Neural progenitor cell (in vitro differentiated cells): ENCODE data around the gene AADACL4. TPM values are rescaled to one million over a fixed set of nuclear protein-coding genes. Genes with fewer than 3 reads are reported as not detected.

Experiments used
- DNase-seq: peaks from one replicate; pipeline ENCODE4 v3.0.0-alpha.2; 2016; ENCODE audit warnings: low spot score
- H2AFZ ChIP-seq: fragments of 200-600 bp; sonication (generic); replicated peaks from 2 replicates; pipeline ENCODE4 v1.6.1; 2016; ENCODE audit warnings: antibody characterized with exemption
- H3F3A ChIP-seq: fragments of 200-600 bp; sonication (generic); 2 replicates; pipeline ENCODE4 v1.6.1; 2016; ENCODE audit warnings: antibody characterized with exemption, low read depth
- H3K27ac ChIP-seq: fragments of 200-600 bp; sonication (generic); 2 replicates; pipeline ENCODE4 v1.5.1; 2016; ENCODE audit warnings: mild to moderate bottlenecking
- H3K27me3 ChIP-seq: fragments of 200-600 bp; sonication (generic); 2 replicates; pipeline ENCODE4 v1.6.1; 2016; ENCODE audit warnings: mild to moderate bottlenecking, moderate library complexity
- H3K36me3 ChIP-seq: fragments of 200-600 bp; sonication (generic); 2 replicates; pipeline ENCODE4 v1.5.1; 2016
- H3K4me1 ChIP-seq: fragments of 200-600 bp; sonication (generic); 2 replicates; pipeline ENCODE4 v1.6.1; 2016; ENCODE audit warnings: mixed run types
- H3K4me2 ChIP-seq: fragments of 200-600 bp; sonication (generic); 2 replicates; pipeline ENCODE4 v1.6.1; 2016
- H3K4me3 ChIP-seq: fragments of 200-600 bp; sonication (generic); 2 replicates; pipeline ENCODE4 v1.5.1; 2016
- H3K79me2 ChIP-seq: fragments of 200-600 bp; sonication (generic); 2 replicates; pipeline ENCODE4 v1.6.1; 2016; ENCODE audit warnings: low read depth
- H3K9ac ChIP-seq: fragments of 200-600 bp; sonication (generic); 2 replicates; pipeline ENCODE4 v1.6.1; 2016
- H3K9me3 ChIP-seq: fragments of 200-600 bp; sonication (generic); 2 replicates; pipeline ENCODE4 v1.5.1; 2016; ENCODE audit warnings: low read depth
- H4K20me1 ChIP-seq: fragments of 200-600 bp; sonication (generic); 2 replicates; pipeline ENCODE4 v1.6.1; 2016; ENCODE audit warnings: low read depth
- H3K27ac Mint-ChIP-seq: 3 replicates; pipeline ENCODE4 v1.8.0; 2021; ENCODE audit warnings: mixed read lengths
- H3K27me3 Mint-ChIP-seq: 2 replicates; pipeline ENCODE4 v1.8.0; 2022; ENCODE audit warnings: low read depth, mild to moderate bottlenecking, inconsistent platforms, moderate library complexity, mixed read lengths; ENCODE audit not compliant: insufficient read depth
- H3K36me3 Mint-ChIP-seq: 3 replicates; pipeline ENCODE4 v1.8.0; 2021; ENCODE audit warnings: mixed read lengths
- H3K4me1 Mint-ChIP-seq: 3 replicates; pipeline ENCODE4 v1.8.0; 2021; ENCODE audit warnings: mixed read lengths
- H3K4me3 Mint-ChIP-seq: 3 replicates; pipeline ENCODE4 v1.8.0; 2021; ENCODE audit warnings: mild to moderate bottlenecking, moderate library complexity, mixed read lengths
- H3K9me3 Mint-ChIP-seq: 3 replicates; pipeline ENCODE4 v1.8.0; 2020; ENCODE audit warnings: mixed read lengths
- CTCF ChIP-seq: fragments of 200-600 bp; sonication (generic); IDR thresholded peaks from 2 replicates; pipeline ENCODE4 v1.5.1; 2017; ENCODE audit warnings: antibody characterized with exemption, mild to moderate bottlenecking
- EZH2 ChIP-seq: fragments of 200-600 bp; sonication (generic); IDR thresholded peaks from 2 replicates; pipeline ENCODE4 v1.6.1; 2017; ENCODE audit warnings: antibody characterized with exemption, mild to moderate bottlenecking, moderate library complexity
- EZH2phosphoT487 ChIP-seq: fragments of 200-600 bp; sonication (generic); IDR thresholded peaks from 2 replicates; pipeline ENCODE4 v1.6.1; 2017; ENCODE audit warnings: antibody characterized with exemption
- total RNA-seq: library from RNA; depleted of rRNA; stranded (reverse); fragments of >200 nt; gene quantifications from 2 replicates; pipeline ENCODE4 v1.2.3, GENCODE V29; 2015; ENCODE audit warnings: low replicate concordance

AADACL4 gene
- total RNA-seq, 1 donor from 2014 or later = not detected

GRCh38 chr1:12665511-12665910 is 21.6 kb downstream of the AADACL4 start:
- Histone ChIP-seq H3K9me3 (no peaks in the 10 kb centered on the region), H3K27ac (no peak overlapping the region), H4K20me1 (no peaks in the 10 kb centered on the region), H3K27me3 (no peaks in the 10 kb centered on the region), H3K36me3 (no peaks in the 10 kb centered on the region), H3K4me3 (no peak overlapping the region), H2AFZ (no peak overlapping the region), H3K79me2 (no peaks in the 10 kb centered on the region), H3K9ac (no peak overlapping the region), H3K4me2 (no peak overlapping the region), H3K4me1 (no peaks in the 10 kb centered on the region), H3F3A (no peaks in the 10 kb centered on the region)
- Mint-ChIP-seq H3K4me3 (no peak overlapping the region), H3K27ac (no peak overlapping the region), H3K36me3 (no peaks in the 10 kb centered on the region), H3K27me3 (no peaks in the 10 kb centered on the region), H3K4me1 (peaks cover 2% of the 10 kb centered on the region), H3K9me3 (peaks cover 4% of the 10 kb centered on the region)
- TF ChIP-seq CTCF (no peak), EZH2phosphoT487 (no peak), EZH2 (no peak)
- no peak for DNase-seq

DNA sequence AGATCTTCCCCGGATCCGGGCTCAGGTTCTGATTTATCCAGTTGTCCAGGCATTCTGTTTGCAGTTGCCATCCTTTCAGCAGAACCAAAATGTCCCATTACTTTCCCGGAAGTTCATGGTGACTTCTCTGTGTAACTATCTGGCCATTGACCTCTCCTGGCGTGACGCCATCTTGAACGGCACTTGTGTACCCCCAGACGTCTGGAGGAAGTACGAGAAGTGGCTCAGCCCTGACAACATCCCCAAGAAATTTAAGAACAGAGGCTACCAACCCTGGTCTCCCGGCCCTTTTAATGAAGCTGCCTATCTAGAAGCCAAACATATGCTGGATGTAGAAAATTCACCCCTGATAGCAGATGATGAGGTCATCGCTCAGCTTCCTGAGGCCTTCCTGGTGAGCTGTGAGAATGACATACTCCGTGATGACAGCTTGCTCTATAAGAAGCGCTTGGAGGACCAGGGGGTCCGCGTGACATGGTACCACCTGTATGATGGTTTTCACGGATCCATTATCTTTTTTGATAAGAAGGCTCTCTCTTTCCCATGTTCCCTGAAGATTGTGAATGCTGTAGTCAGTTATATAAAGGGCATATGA is 22.4 kb downstream of the AADACL4 start:
- H3F3A ChIP-seq = no peaks in the 10 kb centered on the region
- no peak for DNase-seq
- Mint-ChIP-seq H3K27ac (no peak overlapping the region), H3K36me3 (no peaks in the 10 kb centered on the region), H3K4me1 (peaks cover 2% of the 10 kb centered on the region), H3K4me3 (no peak overlapping the region), H3K9me3 (peaks cover 4% of the 10 kb centered on the region), H3K27me3 (no peaks in the 10 kb centered on the region)
- H3K9me3 ChIP-seq = no peaks in the 10 kb centered on the region
- H3K4me1 ChIP-seq = no peaks in the 10 kb centered on the region
- no peaks in the 10 kb centered on the region for H4K20me1 ChIP-seq
- H3K4me2 ChIP-seq = no peak overlapping the region
- no peak overlapping the region for H3K4me3 ChIP-seq
- no peak overlapping the region for H2AFZ ChIP-seq
- H3K9ac ChIP-seq = no peak overlapping the region
- H3K27me3 ChIP-seq = no peaks in the 10 kb centered on the region
- H3K27ac ChIP-seq = no peak overlapping the region
- H3K36me3 ChIP-seq = no peaks in the 10 kb centered on the region
- H3K79me2 ChIP-seq = no peaks in the 10 kb centered on the region
- no peak for TF ChIP-seq CTCF
- no peak for TF ChIP-seq EZH2phosphoT487
- no peak for TF ChIP-seq EZH2

DNA sequence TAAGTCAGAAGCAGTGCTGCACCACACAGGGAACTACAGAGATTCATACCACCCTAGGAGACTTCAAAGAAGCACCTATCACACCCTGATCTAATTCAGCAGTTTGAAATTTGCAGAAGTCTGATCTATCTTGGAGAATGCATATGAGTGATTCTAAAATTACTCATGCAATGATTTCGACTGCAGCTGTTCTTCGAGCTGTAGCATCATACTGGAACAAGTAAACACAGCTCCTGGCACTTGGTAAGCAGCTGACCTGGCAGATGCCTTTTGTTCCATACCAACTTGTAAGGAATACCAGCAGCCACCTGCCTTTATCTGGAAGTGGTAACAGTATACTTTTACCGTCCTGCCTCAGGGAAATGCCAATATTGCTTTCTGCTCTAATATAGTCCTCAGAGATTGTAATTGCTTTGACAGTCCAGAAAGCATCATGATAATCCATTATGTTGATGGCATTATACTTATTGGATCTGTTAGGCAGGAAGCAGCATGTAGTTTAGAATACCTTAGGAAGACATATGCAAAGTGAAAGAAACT is 25.7 kb downstream of the AADACL4 start:
- no peaks in the 10 kb centered on the region for H4K20me1 ChIP-seq
- no peaks in the 10 kb centered on the region for H3K4me1 ChIP-seq
- peaks cover 2% of the 10 kb centered on the region for H3K27me3 Mint-ChIP-seq
- H3K4me2 ChIP-seq = no peak overlapping the region
- H3K36me3 Mint-ChIP-seq = no peaks in the 10 kb centered on the region
- H3K27ac Mint-ChIP-seq = no peak overlapping the region
- no peak overlapping the region for H3K4me3 Mint-ChIP-seq
- no peaks in the 10 kb centered on the region for H3K79me2 ChIP-seq
- no peak overlapping the region for H3K4me3 ChIP-seq
- H3K9me3 Mint-ChIP-seq = peaks cover 2% of the 10 kb centered on the region
- H3K4me1 Mint-ChIP-seq = peaks cover 2% of the 10 kb centered on the region
- H3K27me3 ChIP-seq = no peaks in the 10 kb centered on the region
- H3K9me3 ChIP-seq = no peaks in the 10 kb centered on the region
- TF ChIP-seq EZH2phosphoT487 = no peak
- TF ChIP-seq CTCF = no peak
- TF ChIP-seq EZH2 = no peak
- no peaks in the 10 kb centered on the region for H3K36me3 ChIP-seq
- H3K9ac ChIP-seq = no peak overlapping the region
- no peak overlapping the region for H3K27ac ChIP-seq
- DNase-seq = no peak
- no peak overlapping the region for H2AFZ ChIP-seq
- H3F3A ChIP-seq = no peaks in the 10 kb centered on the region
